ENCODE results near the gene ZNF232. TPM values are rescaled to one million over a fixed set of nuclear protein-coding genes. Genes with fewer than 3 reads are reported as not detected.
"Not testable (repeated sequence)": the region's sequence is repeated elsewhere in the genome, so short reads cannot be mapped to it uniquely, and the experiment has no call there.

Gene ZNF232
- 10 to 100 TPM; 18.7 to 25.8 (median 21.3) TPM for total RNA-seq

DNA sequence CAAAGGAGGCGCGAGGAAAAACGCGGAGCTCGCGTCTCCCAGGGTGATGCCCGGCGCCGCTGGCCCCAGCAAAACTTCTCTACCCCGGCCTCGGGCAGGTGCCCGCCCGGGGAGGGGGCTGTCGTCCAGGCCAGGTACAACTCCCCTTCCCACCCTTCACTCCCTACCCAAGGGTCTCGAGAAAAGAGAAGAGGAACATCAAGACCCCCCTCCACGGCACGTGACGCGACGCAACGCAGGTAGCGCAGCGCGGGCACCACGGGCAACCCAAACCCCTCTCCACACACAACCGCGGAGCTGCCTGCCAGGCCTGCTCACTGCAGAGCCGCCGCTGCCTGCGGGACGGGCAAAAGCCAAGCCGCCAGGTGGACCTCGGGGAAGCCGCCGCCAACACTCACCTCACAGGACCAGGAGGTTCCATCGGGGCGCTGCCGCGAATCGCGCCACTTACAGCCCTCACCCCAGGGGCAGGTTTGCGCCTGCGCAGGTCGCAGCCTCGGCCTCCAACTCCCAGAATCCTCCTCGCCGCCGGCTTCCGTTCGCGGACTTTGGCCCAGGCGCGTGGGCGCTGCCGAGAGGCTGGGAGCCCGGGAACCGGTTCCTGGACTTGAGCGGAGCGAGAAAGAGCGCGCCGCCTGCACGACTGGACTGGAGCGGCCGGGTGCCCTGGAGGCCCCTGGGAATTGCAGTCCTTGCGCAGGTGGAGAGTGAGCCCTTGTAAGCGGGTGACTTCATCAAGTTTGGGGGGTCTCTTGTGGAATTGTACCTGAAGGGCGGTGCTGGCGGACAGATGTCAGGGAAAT lies at the start of gene ZNF232:
TSS of gene ZNF232 (minus strand) at position 477 of the 803 bp plus-strand sequence. CDS start at position 421, 56 bp downstream.
- peaks cover 18% of the 10 kb centered on the region for H3K27me3 Mint-ChIP-seq (ENCODE audit: low read depth)
- peak; percentile 95 for ATAC-seq
- no peaks in the 10 kb centered on the region for H3K9me3 Mint-ChIP-seq
- H3K36me3 Mint-ChIP-seq (ENCODE audit: insufficient read depth), result peaks cover 32% of the 10 kb centered on the region
- peak within 1 kb of the TSS; percentile 84 for H3K4me3 Mint-ChIP-seq
- peaks cover 20% of the 10 kb centered on the region for H3K4me1 Mint-ChIP-seq (ENCODE audit: low read depth)
- DNase-seq, result peak; percentile 85

DNA sequence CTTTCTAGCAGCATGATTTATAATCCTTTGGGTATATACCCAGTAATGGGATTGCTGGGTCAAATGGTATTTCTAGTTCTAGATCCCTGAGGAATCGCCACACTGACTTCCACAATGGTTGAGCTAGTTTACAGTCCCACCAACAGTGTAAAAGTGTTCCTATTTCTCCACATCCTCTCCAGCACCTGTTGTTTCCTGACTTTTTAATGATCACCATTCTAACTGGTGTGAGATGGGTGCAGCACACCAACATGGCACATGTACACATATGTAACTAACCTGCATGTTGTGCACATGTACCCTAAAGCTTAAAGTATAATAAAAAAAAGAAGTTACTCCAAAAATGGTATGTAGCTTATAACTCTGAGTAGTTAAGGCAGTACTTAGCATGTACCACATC lies 49.0 kb upstream of the ZNF232 start:
- H3K4me3 Mint-ChIP-seq; DNase-seq; ATAC-seq; H3K4me1 Mint-ChIP-seq (ENCODE audit: low read depth); H3K9me3 Mint-ChIP-seq; H3K36me3 Mint-ChIP-seq (ENCODE audit: insufficient read depth): not testable (repeated sequence)
- peaks cover 31% of the 10 kb centered on the region for H3K27me3 Mint-ChIP-seq (ENCODE audit: low read depth)

- ATAC-seq; DNase-seq; H3K4me1 Mint-ChIP-seq (ENCODE audit: low read depth); H3K27me3 Mint-ChIP-seq (ENCODE audit: low read depth); H3K4me3 Mint-ChIP-seq; H3K9me3 Mint-ChIP-seq; H3K36me3 Mint-ChIP-seq (ENCODE audit: insufficient read depth): not testable (repeated sequence)
These were observed 34.4 kb upstream of the ZNF232 start for GRCh38 chr17:5146122-5146521.

- H3K4me3 Mint-ChIP-seq; H3K36me3 Mint-ChIP-seq (ENCODE audit: insufficient read depth); DNase-seq; ATAC-seq; H3K4me1 Mint-ChIP-seq (ENCODE audit: low read depth); H3K27me3 Mint-ChIP-seq (ENCODE audit: low read depth); H3K9me3 Mint-ChIP-seq: not testable (repeated sequence)
These were observed 31.2 kb upstream of the ZNF232 start for GRCh38 chr17:5142877-5143276.

DNA sequence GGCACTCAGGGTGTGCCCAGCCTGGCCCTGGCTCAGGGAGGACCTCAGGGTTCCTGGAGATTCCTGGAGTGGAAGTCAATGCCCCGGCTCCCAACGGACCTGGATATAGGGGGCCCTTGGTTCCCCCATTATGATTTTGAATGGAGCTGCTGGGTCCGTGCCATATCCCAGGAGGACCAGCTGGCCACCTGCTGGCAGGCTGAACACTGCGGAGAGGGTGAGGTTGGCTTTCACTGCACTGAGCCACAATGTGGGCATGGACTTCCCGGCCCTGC lies 27.7 kb upstream of the ZNF232 start:
- ATAC-seq (no peak), DNase-seq (no peak)
- Mint-ChIP-seq H3K36me3 (ENCODE audit: insufficient read depth) (no peaks in the 10 kb centered on the region), H3K9me3 (no peaks in the 10 kb centered on the region), H3K4me1 (ENCODE audit: low read depth) (no peaks in the 10 kb centered on the region), H3K4me3 (no peak overlapping the region), H3K27me3 (ENCODE audit: low read depth) (no peaks in the 10 kb centered on the region)

DNA sequence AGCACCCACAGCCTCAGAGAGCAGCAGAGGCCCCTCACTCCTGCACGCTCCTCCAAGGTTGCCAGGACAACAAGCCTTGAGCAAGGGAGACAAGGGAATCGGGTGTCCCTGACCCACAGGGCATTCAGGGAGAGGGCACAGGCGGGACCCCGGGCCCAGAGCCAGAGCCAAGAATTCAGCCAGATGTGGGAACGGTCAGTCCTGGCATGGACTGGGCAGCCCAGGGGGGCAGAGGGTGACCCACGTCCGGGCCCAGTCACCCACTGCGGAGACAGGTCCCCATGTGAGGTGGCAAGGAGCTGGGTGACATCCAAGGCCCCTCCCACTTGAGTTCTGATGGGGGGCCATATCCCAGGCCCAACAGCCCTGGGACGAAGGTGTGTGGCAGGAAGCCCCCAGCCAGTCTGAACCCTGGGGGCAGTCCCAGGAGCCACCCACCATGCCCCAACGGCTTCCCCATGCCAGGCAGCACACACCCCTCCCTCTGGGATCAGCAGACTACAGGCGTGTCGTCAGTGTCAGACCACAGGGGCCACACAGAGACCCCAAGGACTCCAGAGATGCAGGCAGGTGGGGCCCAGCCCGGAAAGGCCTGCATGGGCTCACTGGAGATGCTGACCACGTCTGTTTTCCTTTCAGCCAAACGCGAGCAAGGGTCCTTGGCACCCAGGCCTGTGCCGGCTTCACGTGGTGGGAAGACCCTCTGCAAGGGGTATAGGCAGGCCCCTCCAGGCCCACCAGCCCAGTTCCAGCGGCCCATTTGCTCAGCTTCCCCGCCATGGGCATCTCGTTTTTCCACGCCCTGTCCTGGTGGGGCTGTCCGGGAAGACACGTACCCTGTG lies 27.2 kb upstream of the ZNF232 start:
- no peaks in the 10 kb centered on the region for H3K27me3 Mint-ChIP-seq (ENCODE audit: low read depth)
- DNase-seq (no peak), ATAC-seq (no peak)

GRCh38 chr17:5138198-5138544 lies 26.5 kb upstream of the ZNF232 start:
- not testable (repeated sequence) for H3K4me3 Mint-ChIP-seq; H3K9me3 Mint-ChIP-seq; H3K4me1 Mint-ChIP-seq (ENCODE audit: low read depth); H3K36me3 Mint-ChIP-seq (ENCODE audit: insufficient read depth); ATAC-seq; DNase-seq; H3K27me3 Mint-ChIP-seq (ENCODE audit: low read depth)

More for the DNA sequence above, 27.2 kb upstream of the ZNF232 start:
- Mint-ChIP-seq H3K4me3 (no peak overlapping the region), H3K4me1 (ENCODE audit: low read depth) (no peaks in the 10 kb centered on the region), H3K9me3 (no peaks in the 10 kb centered on the region), H3K36me3 (ENCODE audit: insufficient read depth) (no peaks in the 10 kb centered on the region)

DNA sequence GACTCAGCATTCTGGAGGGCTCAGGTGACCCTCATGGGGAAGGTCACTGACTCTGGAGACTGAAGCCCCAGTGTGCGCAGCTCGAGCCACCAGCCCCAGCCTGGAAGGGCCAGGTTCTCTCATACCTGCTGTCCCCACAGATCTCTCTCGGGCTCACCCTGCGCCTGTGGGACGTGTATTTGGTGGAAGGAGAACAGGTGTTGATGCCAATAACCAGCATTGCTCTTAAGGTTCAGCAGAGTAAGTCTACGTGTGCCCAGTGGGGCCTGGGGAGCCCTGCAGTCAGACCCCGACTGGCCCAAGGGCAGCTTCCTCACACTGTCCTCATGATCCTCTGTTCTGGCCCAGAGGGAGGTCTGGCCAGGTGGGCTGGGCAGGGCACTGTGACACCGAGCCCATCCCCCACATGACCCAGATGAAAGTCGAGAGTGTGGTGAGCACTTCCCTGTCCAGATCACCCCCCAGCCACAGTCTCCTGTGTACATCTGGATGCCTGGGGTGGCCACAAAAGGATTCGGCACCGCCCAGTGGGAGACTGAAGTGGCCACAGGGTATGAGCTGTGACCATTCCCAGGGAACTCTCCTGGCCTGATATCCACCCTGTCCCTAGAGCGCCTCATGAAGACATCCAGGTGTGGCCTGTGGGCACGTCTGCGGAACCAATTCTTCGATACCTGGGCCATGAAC lies 26.0 kb upstream of the ZNF232 start:
- DNase-seq; H3K27me3 Mint-ChIP-seq (ENCODE audit: low read depth); H3K4me1 Mint-ChIP-seq (ENCODE audit: low read depth); H3K4me3 Mint-ChIP-seq; H3K9me3 Mint-ChIP-seq; ATAC-seq; H3K36me3 Mint-ChIP-seq (ENCODE audit: insufficient read depth): not testable (repeated sequence)

DNA sequence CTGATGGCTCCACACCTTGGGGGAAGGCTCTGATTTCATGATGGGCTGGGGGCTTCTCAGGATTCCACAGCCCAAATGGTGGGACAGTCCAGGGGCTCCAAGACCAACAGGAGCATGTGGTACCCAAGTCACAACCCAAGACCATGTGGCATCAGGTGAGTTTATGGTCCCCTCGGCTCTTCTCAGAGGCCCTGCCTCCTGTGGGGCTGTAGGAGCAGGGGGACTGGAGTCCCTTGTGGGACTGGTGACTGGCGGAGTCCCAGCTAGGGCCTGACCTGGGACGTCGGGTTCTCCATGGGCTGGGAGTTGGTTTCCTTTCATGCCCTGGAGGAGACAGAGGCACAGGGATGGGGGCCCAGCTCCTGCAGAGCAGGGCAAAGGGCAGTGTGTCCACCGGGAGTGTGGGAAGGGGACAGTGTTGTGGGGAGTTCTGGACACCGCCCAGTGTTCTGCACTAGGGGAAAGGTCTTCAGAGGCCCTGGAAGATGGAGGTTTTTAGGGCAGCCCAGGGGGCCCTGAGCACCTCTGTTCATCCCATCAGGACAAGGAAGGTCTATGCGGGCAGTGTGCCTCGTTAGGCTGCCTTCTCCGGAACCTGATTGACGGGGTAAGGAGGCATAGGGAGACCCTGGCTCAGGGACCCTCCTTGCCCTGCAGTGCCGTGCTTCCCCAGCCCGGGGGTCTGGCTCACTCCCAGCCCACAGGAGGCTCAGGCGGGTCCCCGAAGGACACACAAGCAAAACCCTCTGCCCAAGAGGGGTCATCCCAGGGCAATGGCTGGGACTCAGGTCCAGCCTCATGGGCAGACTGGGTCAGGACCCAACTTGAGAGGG lies 25.1 kb upstream of the ZNF232 start:
- not testable (repeated sequence) for H3K36me3 Mint-ChIP-seq (ENCODE audit: insufficient read depth); H3K4me1 Mint-ChIP-seq (ENCODE audit: low read depth); ATAC-seq; H3K9me3 Mint-ChIP-seq; DNase-seq; H3K27me3 Mint-ChIP-seq (ENCODE audit: low read depth); H3K4me3 Mint-ChIP-seq

- no peak overlapping the region for H3K4me3 Mint-ChIP-seq
- DNase-seq, result no peak
- no peaks in the 10 kb centered on the region for H3K4me1 Mint-ChIP-seq (ENCODE audit: low read depth)
- no peak for ATAC-seq
- no peaks in the 10 kb centered on the region for H3K27me3 Mint-ChIP-seq (ENCODE audit: low read depth)
- no peaks in the 10 kb centered on the region for H3K9me3 Mint-ChIP-seq
- no peaks in the 10 kb centered on the region for H3K36me3 Mint-ChIP-seq (ENCODE audit: insufficient read depth)
These were observed 24.3 kb upstream of the ZNF232 start for GRCh38 chr17:5135726-5136579.

DNA sequence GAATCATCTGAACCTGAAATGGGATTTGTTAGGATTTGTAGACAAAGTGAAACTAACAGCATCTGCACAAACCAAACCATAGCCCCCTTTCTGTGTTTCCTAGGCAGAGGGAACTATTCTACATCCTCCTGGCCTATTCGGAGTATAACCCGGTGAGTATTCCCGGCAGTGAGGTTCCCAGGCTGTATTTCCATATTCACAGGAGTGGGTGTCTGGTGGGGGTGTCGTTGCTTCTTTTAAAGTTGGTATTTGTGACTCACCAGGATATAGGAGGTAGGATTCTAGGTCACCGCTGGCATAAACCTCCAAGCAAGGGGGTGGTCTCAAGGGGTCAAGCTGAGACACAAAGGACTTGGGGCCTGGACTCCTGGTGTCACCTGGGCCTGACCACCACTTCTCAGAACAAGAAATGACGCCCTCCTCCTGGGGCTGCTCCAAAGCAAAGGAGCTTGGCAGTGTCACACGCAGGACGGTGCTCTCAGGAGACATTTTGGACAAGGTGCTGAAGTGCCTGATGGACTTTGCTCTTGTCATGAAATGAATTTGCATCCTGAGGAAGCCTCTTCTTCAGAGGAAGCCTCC lies 23.5 kb upstream of the ZNF232 start:
- H3K9me3 Mint-ChIP-seq; H3K4me1 Mint-ChIP-seq (ENCODE audit: low read depth): not testable (repeated sequence)

DNA sequence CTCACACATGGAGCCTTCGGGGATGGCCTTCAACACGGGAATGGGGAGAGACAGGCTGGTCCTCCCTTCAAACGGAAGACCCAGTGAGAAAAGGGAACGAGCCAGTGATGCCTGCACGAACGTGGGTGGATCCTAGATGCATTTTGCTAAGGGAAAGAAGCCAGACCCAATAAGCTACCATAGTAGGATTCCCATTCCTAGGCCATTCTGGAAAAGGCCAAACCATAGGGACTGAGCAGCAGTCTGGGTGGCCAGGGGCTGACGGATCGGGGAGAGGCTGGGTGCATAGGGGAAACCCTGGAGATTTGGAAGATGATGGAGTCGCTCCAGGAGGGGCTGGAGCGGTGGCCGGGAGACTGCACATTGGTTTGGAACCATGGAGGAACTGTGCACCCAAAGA lies 22.9 kb upstream of the ZNF232 start:
- not testable (repeated sequence) for H3K27me3 Mint-ChIP-seq (ENCODE audit: low read depth); H3K4me3 Mint-ChIP-seq; H3K36me3 Mint-ChIP-seq (ENCODE audit: insufficient read depth); H3K9me3 Mint-ChIP-seq; H3K4me1 Mint-ChIP-seq (ENCODE audit: low read depth); ATAC-seq; DNase-seq

More for the DNA sequence above, 23.5 kb upstream of the ZNF232 start:
- H3K27me3 Mint-ChIP-seq (ENCODE audit: low read depth); H3K36me3 Mint-ChIP-seq (ENCODE audit: insufficient read depth); ATAC-seq; DNase-seq; H3K4me3 Mint-ChIP-seq: not testable (repeated sequence)

DNA sequence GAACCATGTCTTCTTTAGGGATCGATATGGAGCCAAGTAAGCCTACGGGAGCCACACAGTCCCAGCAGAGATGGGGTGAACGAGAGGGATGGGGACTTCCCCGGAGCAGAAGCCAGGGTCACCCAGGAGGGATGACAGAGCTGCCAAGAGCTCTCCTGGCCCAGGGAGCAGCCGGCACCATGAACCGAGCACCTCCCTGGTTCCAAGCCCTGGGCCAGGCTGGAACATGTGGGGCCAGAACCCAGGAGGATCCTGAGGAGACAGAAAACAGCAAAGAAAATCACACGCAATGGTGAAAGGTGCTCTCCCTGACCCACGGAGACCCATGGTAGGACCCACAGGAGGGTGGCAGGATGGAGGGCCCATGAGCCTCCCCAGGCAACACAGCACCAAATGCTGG lies 22.3 kb upstream of the ZNF232 start:
- ATAC-seq, result not testable (repeated sequence)

More for the DNA sequence above, 22.3 kb upstream of the ZNF232 start:
- H3K4me1 Mint-ChIP-seq (ENCODE audit: low read depth); H3K27me3 Mint-ChIP-seq (ENCODE audit: low read depth); H3K4me3 Mint-ChIP-seq; H3K36me3 Mint-ChIP-seq (ENCODE audit: insufficient read depth); H3K9me3 Mint-ChIP-seq; DNase-seq: not testable (repeated sequence)

Data from activated T-cell treated with anti-CD3 and anti-CD28 coated beads, Interleukin-2, amount 50 U/mL, for 4 hours (primary cell).